H1 (cell line): ENCODE data around the gene CACNG5.

Experiments used
- POLR2A ChIP-seq, 2 experiments: IDR thresholded peaks; 1 replicate in 1 of 2; 2 replicates in 1 of 2; pipeline ENCODE4 v1.6.1; 2011; ENCODE audit warnings: low read depth in 2 of 2, low read length in 2 of 2, mild to moderate bottlenecking in 2 of 2; ENCODE audit errors: control extremely low read depth in 1 of 2
- TAF1 ChIP-seq: IDR thresholded peaks from 2 replicates; pipeline ENCODE4 v1.6.1; 2011; ENCODE audit warnings: mild to moderate bottlenecking, low read depth, low read length

DNA sequence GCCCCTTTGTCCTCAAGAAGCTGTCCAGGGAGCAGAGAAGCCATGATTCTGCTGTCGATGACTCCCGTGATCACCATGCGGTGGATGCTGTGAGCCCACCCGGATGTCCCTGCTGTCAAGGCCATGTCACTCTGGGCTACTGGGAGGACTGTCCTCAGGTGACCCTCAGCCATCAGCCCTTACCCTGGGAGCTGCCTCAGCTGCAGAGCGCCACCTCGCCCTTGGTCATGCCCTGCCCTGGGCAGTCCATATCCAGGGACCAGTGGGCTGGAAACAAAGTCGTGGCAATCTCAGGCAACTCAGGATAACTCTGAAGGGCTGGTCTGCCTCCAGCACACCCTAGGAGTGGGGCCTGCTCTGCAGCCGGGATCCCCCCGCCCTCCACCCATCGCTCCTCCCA lies 63.6 kb downstream of the CACNG5 start:
- TF ChIP-seq POLR2A (IDR thresholded peaks at IDR 0.05; ENCODE audit: control extremely low read depth in 1 of 2, low read depth in 2 of 2, low read length in 2 of 2), result no peak
- TF ChIP-seq TAF1, result no peak
